Loucy (cell line): ENCODE results near the gene CHKB.

Experiments
- H2AFZ ChIP-seq: fragments of 200-600 bp; sonication (generic); 2 replicates; pipeline ENCODE4 v1.6.0; 2016; ENCODE audit warnings: antibody characterized with exemption, mild to moderate bottlenecking, low read length, moderate library complexity
- H3F3A ChIP-seq: fragments of 200-600 bp; 2 replicates; pipeline ENCODE4 v1.6.0; 2016; ENCODE audit warnings: antibody characterized with exemption, low read depth, mild to moderate bottlenecking
- H3K27me3 ChIP-seq: fragments of 200-600 bp; sonication (generic); 2 replicates; pipeline ENCODE4 v1.6.1; 2014; ENCODE audit warnings: low read length, mild to moderate bottlenecking; ENCODE audit not compliant: insufficient read depth, poor library complexity, severe bottlenecking
- H3K36me3 ChIP-seq: fragments of 200-600 bp; sonication (generic); 2 replicates; pipeline ENCODE4 v1.6.1; 2016; ENCODE audit warnings: low read length; ENCODE audit not compliant: insufficient read depth
- H3K4me1 ChIP-seq: fragments of 200-600 bp; sonication (generic); 2 replicates; pipeline ENCODE4 v1.5.1; 2014; ENCODE audit warnings: low read length, mild to moderate bottlenecking; ENCODE audit not compliant: insufficient read depth, poor library complexity, severe bottlenecking
- H3K4me2 ChIP-seq: fragments of 200-600 bp; sonication (generic); 2 replicates; pipeline ENCODE4 v1.6.0; 2014; ENCODE audit warnings: antibody characterized with exemption, low read length, low read depth, mild to moderate bottlenecking; ENCODE audit not compliant: poor library complexity, severe bottlenecking
- H3K4me3 ChIP-seq: fragments of 200-600 bp; sonication (generic); 2 replicates; pipeline ENCODE4 v1.5.1; 2014; ENCODE audit warnings: low read length, mild to moderate bottlenecking, mixed read lengths; ENCODE audit not compliant: poor library complexity, severe bottlenecking
- H3K79me2 ChIP-seq: fragments of 200-600 bp; sonication (generic); 2 replicates; pipeline ENCODE4 v1.6.1; 2014; ENCODE audit warnings: low read length; ENCODE audit not compliant: insufficient read depth
- H3K9ac ChIP-seq: fragments of 200-600 bp; sonication (generic); 2 replicates; pipeline ENCODE4 v1.6.0; 2014; ENCODE audit warnings: mild to moderate bottlenecking, low read depth, low read length, moderate library complexity; ENCODE audit not compliant: poor library complexity, severe bottlenecking
- H3K9me2 ChIP-seq: fragments of 200-600 bp; sonication (generic); replicated peaks from 2 replicates; pipeline ENCODE4 v1.6.1; 2016; ENCODE audit warnings: low read depth, low read length, mixed read lengths
- H3K9me3 ChIP-seq: fragments of 200-600 bp; sonication (generic); 2 replicates; pipeline ENCODE4 v1.6.1; 2014; ENCODE audit warnings: mild to moderate bottlenecking, antibody characterized with exemption, low read length, low read depth; ENCODE audit not compliant: insufficient read depth
- H4K20me1 ChIP-seq: fragments of 200-600 bp; sonication (generic); 2 replicates; pipeline ENCODE4 v1.6.0; 2014; ENCODE audit warnings: antibody characterized with exemption, low read length, mild to moderate bottlenecking; ENCODE audit not compliant: insufficient read depth, poor library complexity, severe bottlenecking
- CTCF ChIP-seq: fragments of 200-600 bp; sonication (generic); conservative IDR thresholded peaks from 2 replicates; pipeline ENCODE4 v1.5.1; 2014; ENCODE audit warnings: mild to moderate bottlenecking, antibody characterized with exemption, low read length
- EZH2phosphoT487 ChIP-seq: fragments of 200-600 bp; IDR thresholded peaks from 2 replicates; pipeline ENCODE4 v1.6.1; 2018; ENCODE audit warnings: antibody characterized with exemption, mild to moderate bottlenecking, moderate library complexity, borderline replicate concordance

The CHKB gene

GRCh38 chr22:50585781-50586180, 3.1 kb upstream of the CHKB start:
- Histone ChIP-seq H3K4me2 (peak overlapping the region; percentile 29), H3F3A (no peaks in the 10 kb centered on the region), H3K9ac (no peak overlapping the region), H4K20me1 (peaks cover 3% of the 10 kb centered on the region), H3K9me2 (no peaks in the 10 kb centered on the region), H3K79me2 (peaks cover 22% of the 10 kb centered on the region), H3K9me3 (no peaks in the 10 kb centered on the region), H3K4me3 (no peak overlapping the region), H3K27me3 (no peaks in the 10 kb centered on the region), H3K4me1 (peaks cover 26% of the 10 kb centered on the region), H2AFZ (no peak overlapping the region), H3K36me3 (no peaks in the 10 kb centered on the region)
- TF ChIP-seq EZH2phosphoT487 (no peak), CTCF (no peak)

GRCh38 chr22:50585238-50585637, 2.6 kb upstream of the CHKB start:
- Histone ChIP-seq H3K4me1 (peaks cover 26% of the 10 kb centered on the region), H2AFZ (no peak overlapping the region), H3K4me2 (peak overlapping the region; percentile 29), H3K9me2 (no peaks in the 10 kb centered on the region), H3F3A (no peaks in the 10 kb centered on the region), H3K9ac (no peak overlapping the region), H3K9me3 (no peaks in the 10 kb centered on the region), H3K79me2 (peaks cover 24% of the 10 kb centered on the region), H4K20me1 (peaks cover 3% of the 10 kb centered on the region), H3K36me3 (no peaks in the 10 kb centered on the region), H3K4me3 (no peak overlapping the region), H3K27me3 (no peaks in the 10 kb centered on the region)
- no peak for TF ChIP-seq CTCF
- no peak for TF ChIP-seq EZH2phosphoT487

- H3K4me1 ChIP-seq: peaks cover 32% of the 10 kb centered on the region
- H3K27me3 ChIP-seq: no peaks in the 10 kb centered on the region
- H4K20me1 ChIP-seq: peaks cover 3% of the 10 kb centered on the region
- H3K9me2 ChIP-seq: no peaks in the 10 kb centered on the region
- H3K36me3 ChIP-seq: no peaks in the 10 kb centered on the region
- no peaks in the 10 kb centered on the region for H3F3A ChIP-seq
- H3K9ac ChIP-seq: peak overlapping the region; percentile 94
- H3K4me3 ChIP-seq: peak overlapping the region; percentile 93
- no peaks in the 10 kb centered on the region for H3K9me3 ChIP-seq
- H3K4me2 ChIP-seq: peak overlapping the region; percentile 91
- no peak for TF ChIP-seq EZH2phosphoT487
- TF ChIP-seq CTCF: no peak
- no peak overlapping the region for H2AFZ ChIP-seq
- peaks cover 24% of the 10 kb centered on the region for H3K79me2 ChIP-seq
Observed at GRCh38 chr22:50584106-50585096, 1.8 kb upstream of the CHKB start.
